WTC11 (cell line): ENCODE data around the gene CARD19. TPM values are rescaled to one million over a fixed set of nuclear protein-coding genes. Genes with fewer than 3 reads are reported as not detected.

ENCODE experiments used
- ATAC-seq: fragments of 200-7000 bp; cut with Tn5 transposase; 2 replicates; pipeline ENCODE4 v1.10.0; 2021; ENCODE audit warnings: mild to moderate bottlenecking, moderate library complexity
- CTCF ChIA-PET: fragments of 300-600 bp; sonication (Branson Sonifier 250); formaldehyde crosslinking; loops from one replicate; lab custom pipeline; 2021; ENCODE audit warnings: antibody characterized with exemption; lab: Charles Lee
- POLR2A ChIA-PET: fragments of 350-600 bp; sonication (Branson Sonifier 250); formaldehyde crosslinking; loops from one replicate; lab custom pipeline; 2021; ENCODE audit warnings: antibody characterized with exemption; lab: Charles Lee
- DNase-seq: peaks from one replicate; pipeline ENCODE4 v3.0.0; 2021; ENCODE audit warnings: low spot score
- H3K27ac Mint-ChIP-seq: 2 replicates; pipeline ENCODE4 v1.8.0; 2021; ENCODE audit warnings: mixed read lengths
- H3K27me3 Mint-ChIP-seq: 2 replicates; pipeline ENCODE4 v1.8.0; 2021; ENCODE audit warnings: low read depth, mild to moderate bottlenecking, moderate library complexity, mixed read lengths
- H3K36me3 Mint-ChIP-seq: 2 replicates; pipeline ENCODE4 v1.8.0; 2021; ENCODE audit warnings: mixed read lengths
- H3K4me1 Mint-ChIP-seq: 2 replicates; pipeline ENCODE4 v1.8.0; 2022; ENCODE audit warnings: mixed read lengths
- H3K4me3 Mint-ChIP-seq: 2 replicates; pipeline ENCODE4 v1.8.0; 2021; ENCODE audit warnings: mild to moderate bottlenecking, moderate library complexity, mixed read lengths
- H3K9me3 Mint-ChIP-seq: 2 replicates; pipeline ENCODE4 v1.8.0; 2021; ENCODE audit warnings: mixed read lengths
- CBFB ChIP-seq: sonication (generic); formaldehyde crosslinking; IDR thresholded peaks from 2 replicates; pipeline ENCODE4 v1.8.1; 2022; ENCODE audit warnings: mild to moderate bottlenecking, low read depth, missing genetic modification reagents
- ELF4 ChIP-seq: sonication (generic); formaldehyde crosslinking; IDR thresholded peaks from 2 replicates; pipeline ENCODE4 v1.8.1; 2022; ENCODE audit warnings: low read depth, mild to moderate bottlenecking, moderate library complexity, missing genetic modification reagents
- FOXK1 ChIP-seq: sonication (generic); formaldehyde crosslinking; IDR thresholded peaks from 2 replicates; pipeline ENCODE4 v1.8.0; 2022; ENCODE audit warnings: mild to moderate bottlenecking, moderate library complexity, missing genetic modification reagents
- FOXP1 ChIP-seq: sonication (generic); formaldehyde crosslinking; IDR thresholded peaks from 2 replicates; pipeline ENCODE4 v1.8.0; 2022; ENCODE audit warnings: missing genetic modification reagents, mild to moderate bottlenecking, moderate library complexity, borderline replicate concordance
- GRHL2 ChIP-seq: fragments of 250-450 bp; sonication (Bioruptor Pico); IDR thresholded peaks from 2 replicates; pipeline ENCODE4 v1.8.0; 2022; ENCODE audit warnings: mild to moderate bottlenecking, moderate library complexity; ENCODE audit not compliant: insufficient replicate concordance, severe bottlenecking
- HMGA2 ChIP-seq: fragments of 250-450 bp; sonication (Bioruptor Pico); IDR thresholded peaks from 2 replicates; pipeline ENCODE4 v1.4.0; 2021; ENCODE audit warnings: mild to moderate bottlenecking, moderate library complexity
- JUN ChIP-seq: sonication (generic); formaldehyde crosslinking; IDR thresholded peaks from 2 replicates; pipeline ENCODE4 v1.8.0; 2023; ENCODE audit warnings: mild to moderate bottlenecking, missing genetic modification reagents
- MYBL2 ChIP-seq: sonication (generic); formaldehyde crosslinking; IDR thresholded peaks from 2 replicates; pipeline ENCODE4 v1.8.1; 2023; ENCODE audit warnings: mild to moderate bottlenecking, moderate library complexity, missing genetic modification reagents
- SP1 ChIP-seq: sonication (generic); formaldehyde crosslinking; conservative IDR thresholded peaks from 2 replicates; pipeline ENCODE4 v1.8.1; 2022; ENCODE audit warnings: missing genetic modification reagents
- TEAD4 ChIP-seq: sonication (generic); formaldehyde crosslinking; IDR thresholded peaks from 2 replicates; pipeline ENCODE4 v1.8.0; 2022; ENCODE audit warnings: mild to moderate bottlenecking, missing genetic modification reagents
- ZNF317 ChIP-seq: sonication (generic); formaldehyde crosslinking; IDR thresholded peaks from 2 replicates; pipeline ENCODE4 v1.8.1; 2023; ENCODE audit warnings: low read depth, mild to moderate bottlenecking, moderate library complexity, missing genetic modification reagents, borderline replicate concordance
- total RNA-seq: library from RNA; stranded (reverse); gene quantifications from 3 replicates; pipeline ENCODE4 v1.2.3, GENCODE V29; 2021
- TF ChIP-seq, protein P1 (sequence below): sonication (generic); formaldehyde crosslinking; IDR thresholded peaks from 2 replicates; pipeline ENCODE4 v1.8.0; 2023; ENCODE audit warnings: mild to moderate bottlenecking, missing genetic modification reagents
- TF ChIP-seq, protein P2 (sequence below): fragments of 250-450 bp; sonication (Bioruptor Pico); IDR thresholded peaks from 2 replicates; pipeline ENCODE4 v1.9.0; 2021; ENCODE audit warnings: mild to moderate bottlenecking
- TF ChIP-seq, protein P3 (sequence below): sonication (generic); formaldehyde crosslinking; IDR thresholded peaks from 2 replicates; pipeline ENCODE4 v1.8.1; 2023; ENCODE audit warnings: mild to moderate bottlenecking, missing genetic modification reagents, moderate library complexity
- TF ChIP-seq, protein P4 (sequence below): sonication (generic); formaldehyde crosslinking; IDR thresholded peaks from 2 replicates; pipeline ENCODE4 v1.8.0; 2022; ENCODE audit warnings: mild to moderate bottlenecking, missing genetic modification reagents
- TF ChIP-seq, protein P5 (sequence below): sonication (generic); formaldehyde crosslinking; IDR thresholded peaks from 2 replicates; pipeline ENCODE4 v1.8.1; 2022; ENCODE audit warnings: mild to moderate bottlenecking, missing genetic modification reagents, moderate library complexity, borderline replicate concordance
- TF ChIP-seq, protein P6 (sequence below): sonication (generic); formaldehyde crosslinking; IDR thresholded peaks from 2 replicates; pipeline ENCODE4 v1.8.0; 2022; ENCODE audit warnings: mild to moderate bottlenecking, missing genetic modification reagents

CARD19 gene
- total RNA-seq, 1 experiment from 2014 or later: 34.5 TPM

DNA sequence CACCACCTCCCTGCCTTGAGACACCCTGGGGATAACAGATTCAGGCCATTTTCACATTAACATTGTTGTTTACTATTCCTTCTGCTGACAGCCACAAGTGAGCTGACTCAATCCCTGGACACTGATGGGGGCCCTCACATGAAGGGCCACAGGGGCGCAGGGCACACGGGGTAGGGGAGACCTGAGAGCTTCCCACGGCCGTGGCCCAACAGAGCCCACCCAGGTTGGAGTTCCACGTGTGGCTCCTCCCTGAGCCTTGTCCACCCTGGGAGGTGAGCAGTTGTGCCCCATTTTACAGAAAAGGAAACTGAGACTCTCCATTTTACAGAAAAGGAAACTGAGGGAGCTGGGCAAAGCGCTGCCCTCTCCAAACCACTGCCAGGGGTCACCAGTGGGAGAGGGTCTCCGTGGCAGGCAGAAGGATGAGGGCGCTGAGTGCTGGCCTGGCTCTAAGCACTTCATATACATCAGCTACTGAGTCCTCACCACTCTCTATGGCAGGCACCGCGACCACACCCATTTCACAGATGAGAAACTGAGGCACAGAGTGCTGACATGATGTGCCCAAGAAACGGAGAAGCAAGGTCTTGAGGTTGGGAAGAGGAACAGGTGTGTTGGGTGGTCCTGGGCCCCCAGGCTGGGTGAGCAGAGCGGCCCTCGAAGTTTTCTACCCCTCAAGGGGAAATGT lies 35.7 kb downstream of the CARD19 start:
- ChIA-PET POLR2A (no interaction called here), CTCF (interaction anchor here (0.5 to 2.7 kb wide), 4 partner anchors 12 to 23 kb away, joined by 3 to 10 read pairs (median 6); no protein-coding TSS in a partner anchor)
- H3K36me3 Mint-ChIP-seq: no peaks in the 10 kb centered on the region
- H3K27ac Mint-ChIP-seq: no peak overlapping the region
- no peak for ATAC-seq
- H3K9me3 Mint-ChIP-seq: no peaks in the 10 kb centered on the region
- TF ChIP-seq, protein P1, sequence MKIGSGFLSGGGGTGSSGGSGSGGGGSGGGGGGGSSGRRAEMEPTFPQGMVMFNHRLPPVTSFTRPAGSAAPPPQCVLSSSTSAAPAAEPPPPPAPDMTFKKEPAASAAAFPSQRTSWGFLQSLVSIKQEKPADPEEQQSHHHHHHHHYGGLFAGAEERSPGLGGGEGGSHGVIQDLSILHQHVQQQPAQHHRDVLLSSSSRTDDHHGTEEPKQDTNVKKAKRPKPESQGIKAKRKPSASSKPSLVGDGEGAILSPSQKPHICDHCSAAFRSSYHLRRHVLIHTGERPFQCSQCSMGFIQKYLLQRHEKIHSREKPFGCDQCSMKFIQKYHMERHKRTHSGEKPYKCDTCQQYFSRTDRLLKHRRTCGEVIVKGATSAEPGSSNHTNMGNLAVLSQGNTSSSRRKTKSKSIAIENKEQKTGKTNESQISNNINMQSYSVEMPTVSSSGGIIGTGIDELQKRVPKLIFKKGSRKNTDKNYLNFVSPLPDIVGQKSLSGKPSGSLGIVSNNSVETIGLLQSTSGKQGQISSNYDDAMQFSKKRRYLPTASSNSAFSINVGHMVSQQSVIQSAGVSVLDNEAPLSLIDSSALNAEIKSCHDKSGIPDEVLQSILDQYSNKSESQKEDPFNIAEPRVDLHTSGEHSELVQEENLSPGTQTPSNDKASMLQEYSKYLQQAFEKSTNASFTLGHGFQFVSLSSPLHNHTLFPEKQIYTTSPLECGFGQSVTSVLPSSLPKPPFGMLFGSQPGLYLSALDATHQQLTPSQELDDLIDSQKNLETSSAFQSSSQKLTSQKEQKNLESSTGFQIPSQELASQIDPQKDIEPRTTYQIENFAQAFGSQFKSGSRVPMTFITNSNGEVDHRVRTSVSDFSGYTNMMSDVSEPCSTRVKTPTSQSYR (CRISPR knock-in tag): no peak
- no peak for TF ChIP-seq HMGA2 (CRISPR knock-in tag)
- TF ChIP-seq MYBL2 (CRISPR knock-in tag): no peak
- no peak for TF ChIP-seq FOXP1 (CRISPR knock-in tag)
- no peak for TF ChIP-seq SP1 (CRISPR knock-in tag)
- TF ChIP-seq, protein P2, sequence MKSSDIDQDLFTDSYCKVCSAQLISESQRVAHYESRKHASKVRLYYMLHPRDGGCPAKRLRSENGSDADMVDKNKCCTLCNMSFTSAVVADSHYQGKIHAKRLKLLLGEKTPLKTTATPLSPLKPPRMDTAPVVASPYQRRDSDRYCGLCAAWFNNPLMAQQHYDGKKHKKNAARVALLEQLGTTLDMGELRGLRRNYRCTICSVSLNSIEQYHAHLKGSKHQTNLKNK: no peak
- TF ChIP-seq, protein P3, sequence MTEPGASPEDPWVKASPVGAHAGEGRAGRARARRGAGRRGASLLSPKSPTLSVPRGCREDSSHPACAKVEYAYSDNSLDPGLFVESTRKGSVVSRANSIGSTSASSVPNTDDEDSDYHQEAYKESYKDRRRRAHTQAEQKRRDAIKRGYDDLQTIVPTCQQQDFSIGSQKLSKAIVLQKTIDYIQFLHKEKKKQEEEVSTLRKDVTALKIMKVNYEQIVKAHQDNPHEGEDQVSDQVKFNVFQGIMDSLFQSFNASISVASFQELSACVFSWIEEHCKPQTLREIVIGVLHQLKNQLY (CRISPR knock-in tag): no peak
- TF ChIP-seq ELF4 (CRISPR knock-in tag): no peak
- TF ChIP-seq, protein P4, sequence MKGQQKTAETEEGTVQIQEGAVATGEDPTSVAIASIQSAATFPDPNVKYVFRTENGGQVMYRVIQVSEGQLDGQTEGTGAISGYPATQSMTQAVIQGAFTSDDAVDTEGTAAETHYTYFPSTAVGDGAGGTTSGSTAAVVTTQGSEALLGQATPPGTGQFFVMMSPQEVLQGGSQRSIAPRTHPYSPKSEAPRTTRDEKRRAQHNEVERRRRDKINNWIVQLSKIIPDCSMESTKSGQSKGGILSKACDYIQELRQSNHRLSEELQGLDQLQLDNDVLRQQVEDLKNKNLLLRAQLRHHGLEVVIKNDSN (CRISPR knock-in tag): no peak
- no peak for TF ChIP-seq ZNF317 (CRISPR knock-in tag)
- no peak for TF ChIP-seq TEAD4
- no peak for TF ChIP-seq JUN (CRISPR knock-in tag)
- no peak for TF ChIP-seq GRHL2
- TF ChIP-seq CBFB (CRISPR knock-in tag): no peak
- TF ChIP-seq, protein P5, sequence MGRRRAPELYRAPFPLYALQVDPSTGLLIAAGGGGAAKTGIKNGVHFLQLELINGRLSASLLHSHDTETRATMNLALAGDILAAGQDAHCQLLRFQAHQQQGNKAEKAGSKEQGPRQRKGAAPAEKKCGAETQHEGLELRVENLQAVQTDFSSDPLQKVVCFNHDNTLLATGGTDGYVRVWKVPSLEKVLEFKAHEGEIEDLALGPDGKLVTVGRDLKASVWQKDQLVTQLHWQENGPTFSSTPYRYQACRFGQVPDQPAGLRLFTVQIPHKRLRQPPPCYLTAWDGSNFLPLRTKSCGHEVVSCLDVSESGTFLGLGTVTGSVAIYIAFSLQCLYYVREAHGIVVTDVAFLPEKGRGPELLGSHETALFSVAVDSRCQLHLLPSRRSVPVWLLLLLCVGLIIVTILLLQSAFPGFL (CRISPR knock-in tag): no peak
- TF ChIP-seq, protein P6, sequence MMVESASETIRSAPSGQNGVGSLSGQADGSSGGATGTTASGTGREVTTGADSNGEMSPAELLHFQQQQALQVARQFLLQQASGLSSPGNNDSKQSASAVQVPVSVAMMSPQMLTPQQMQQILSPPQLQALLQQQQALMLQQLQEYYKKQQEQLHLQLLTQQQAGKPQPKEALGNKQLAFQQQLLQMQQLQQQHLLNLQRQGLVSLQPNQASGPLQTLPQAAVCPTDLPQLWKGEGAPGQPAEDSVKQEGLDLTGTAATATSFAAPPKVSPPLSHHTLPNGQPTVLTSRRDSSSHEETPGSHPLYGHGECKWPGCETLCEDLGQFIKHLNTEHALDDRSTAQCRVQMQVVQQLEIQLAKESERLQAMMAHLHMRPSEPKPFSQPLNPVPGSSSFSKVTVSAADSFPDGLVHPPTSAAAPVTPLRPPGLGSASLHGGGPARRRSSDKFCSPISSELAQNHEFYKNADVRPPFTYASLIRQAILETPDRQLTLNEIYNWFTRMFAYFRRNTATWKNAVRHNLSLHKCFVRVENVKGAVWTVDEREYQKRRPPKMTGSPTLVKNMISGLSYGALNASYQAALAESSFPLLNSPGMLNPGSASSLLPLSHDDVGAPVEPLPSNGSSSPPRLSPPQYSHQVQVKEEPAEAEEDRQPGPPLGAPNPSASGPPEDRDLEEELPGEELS (CRISPR knock-in tag): no peak
- no peak for TF ChIP-seq FOXK1 (CRISPR knock-in tag)
- TF ChIP-seq, all 79 proteins: peak for 0
- no peak for DNase-seq
- peaks cover 39% of the 10 kb centered on the region for H3K4me1 Mint-ChIP-seq
- no peak overlapping the region for H3K4me3 Mint-ChIP-seq
- peaks cover 20% of the 10 kb centered on the region for H3K27me3 Mint-ChIP-seq
